Stimulated activated CD8-positive, alpha-beta memory T cell treated with anti-CD3 and anti-CD28 coated beads, Interleukin-12 subunit alpha, Interleukin-12 subunit beta, amount 100 ng/mL, for 24 hours (primary cell): Measurements from ENCODE around the gene MED15.

Experiments used
- DNase-seq: peaks from one replicate; pipeline ENCODE4 v3.0.0-alpha.2; 2020; ENCODE audit errors: extremely low read depth

The MED15 gene

GRCh38 chr22:20552443-20553401 lies 45.3 kb downstream of the MED15 start:
- DNase-seq = no peak

- DNase-seq = no peak
Measured at GRCh38 chr22:20553947-20554741, 46.7 kb downstream of the MED15 start.

GRCh38 chr22:20554824-20555223 lies 47.4 kb downstream of the MED15 start:
- DNase-seq = no peak

DNA sequence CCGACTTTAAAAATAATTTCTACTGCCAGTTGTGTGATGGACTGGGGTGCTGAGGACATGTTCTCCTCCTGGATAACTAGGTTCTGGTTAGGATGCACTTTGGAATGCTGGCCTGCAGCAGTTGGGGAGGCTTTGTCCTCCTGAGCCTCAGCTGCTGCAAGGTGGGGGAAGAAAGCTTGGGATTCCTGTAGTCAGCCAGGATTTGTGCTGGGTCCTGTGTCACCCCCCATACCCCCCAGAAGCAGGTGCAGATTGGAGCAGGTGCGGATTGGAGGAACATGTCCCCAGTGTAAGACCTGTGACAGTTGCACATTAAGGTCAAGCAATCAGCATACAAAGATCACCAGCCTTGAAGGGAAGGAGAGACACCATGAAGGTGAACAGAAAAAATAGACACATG lies 51.1 kb downstream of the MED15 start:
- no peak for DNase-seq

DNA sequence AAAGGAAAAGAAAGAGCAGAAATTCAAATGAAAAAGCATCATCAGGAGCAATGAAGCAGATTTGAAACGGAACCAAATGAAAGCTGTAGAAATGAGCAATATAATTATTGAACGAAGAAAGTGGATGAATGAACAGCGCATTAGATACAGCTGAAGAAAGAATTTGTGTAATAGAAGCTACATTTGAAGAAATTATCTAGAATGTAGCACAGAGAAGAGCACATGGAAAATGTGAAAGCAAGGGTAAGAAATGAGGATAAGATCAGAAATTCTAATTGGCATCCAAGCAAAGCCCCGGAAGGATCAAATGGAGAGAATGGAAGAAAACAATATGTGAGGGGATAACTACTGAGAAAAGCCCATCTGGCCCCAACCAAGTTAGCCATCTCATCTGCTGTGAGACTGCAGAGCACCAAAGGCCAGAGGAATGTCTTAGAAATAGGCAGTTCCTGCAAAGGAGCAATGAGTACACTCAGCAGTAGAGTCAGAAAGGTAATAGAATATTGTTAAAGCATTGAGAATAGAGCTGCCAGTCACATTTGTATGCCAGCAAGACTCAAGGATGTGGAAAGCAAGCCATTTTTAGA lies 51.9 kb downstream of the MED15 start:
- no peak for DNase-seq

DNA sequence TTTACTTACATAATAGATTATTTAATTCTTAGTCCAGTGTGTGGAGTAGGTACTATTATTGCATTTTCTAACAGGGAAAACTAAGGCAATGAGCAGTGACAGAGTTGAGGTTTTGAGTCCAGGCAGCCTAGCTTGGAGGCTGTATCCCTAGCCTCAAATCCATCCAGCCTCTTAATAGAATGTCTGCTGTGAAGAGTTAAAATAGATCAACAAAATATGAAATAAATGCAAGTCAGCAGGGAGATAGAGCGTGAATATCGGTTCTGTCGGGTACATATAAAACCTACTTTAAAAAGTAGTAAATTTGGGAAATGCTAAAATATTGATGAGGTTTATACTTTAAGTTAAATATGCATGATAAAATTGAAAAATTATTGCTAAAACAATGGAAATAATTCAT lies 53.3 kb downstream of the MED15 start:
- no peak for DNase-seq

GRCh38 chr22:20561882-20562281 lies 54.5 kb downstream of the MED15 start:
- DNase-seq = no peak

GRCh38 chr22:20562607-20563465 lies 55.4 kb downstream of the MED15 start:
- no peak for DNase-seq

- no peak for DNase-seq
Measured at GRCh38 chr22:20563466-20563906, 56.1 kb downstream of the MED15 start.

GRCh38 chr22:20563941-20564371 lies 56.5 kb downstream of the MED15 start:
- DNase-seq = no peak

DNA sequence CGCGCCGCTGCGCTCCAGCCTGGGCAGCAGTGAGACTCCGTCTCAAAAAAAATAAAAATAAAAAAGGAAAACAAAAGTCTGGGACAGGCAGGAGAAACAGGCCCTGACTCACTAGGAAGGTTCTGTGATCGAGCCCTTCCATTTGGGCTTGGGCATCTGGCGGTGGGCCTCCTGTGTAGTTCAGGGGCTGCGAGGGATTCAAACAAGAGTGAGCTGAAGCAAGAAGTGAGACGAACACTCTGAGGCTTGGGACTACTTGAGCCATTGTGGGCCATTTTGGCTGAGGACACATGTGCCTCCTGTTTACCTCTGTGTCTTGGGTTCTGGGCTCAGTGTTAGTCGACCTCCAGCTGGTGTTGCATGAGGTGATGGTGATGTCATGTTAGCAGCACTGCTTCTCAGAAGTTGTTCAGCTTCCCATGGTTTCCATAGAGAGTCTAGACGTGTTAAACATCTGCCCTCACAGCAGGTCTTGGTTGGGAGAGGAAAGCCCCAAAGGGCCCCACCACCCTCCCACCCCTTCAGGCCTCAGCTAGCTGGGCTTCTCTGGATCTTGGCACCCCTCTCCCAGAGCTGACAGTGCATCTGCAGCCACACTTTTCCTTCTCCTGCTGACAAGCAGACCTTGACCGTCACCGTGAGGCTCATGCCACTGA lies 57.8 kb downstream of the MED15 start:
- no peak for DNase-seq

- DNase-seq = no peak
Measured at GRCh38 chr22:20565761-20566160, 58.4 kb downstream of the MED15 start.

DNA sequence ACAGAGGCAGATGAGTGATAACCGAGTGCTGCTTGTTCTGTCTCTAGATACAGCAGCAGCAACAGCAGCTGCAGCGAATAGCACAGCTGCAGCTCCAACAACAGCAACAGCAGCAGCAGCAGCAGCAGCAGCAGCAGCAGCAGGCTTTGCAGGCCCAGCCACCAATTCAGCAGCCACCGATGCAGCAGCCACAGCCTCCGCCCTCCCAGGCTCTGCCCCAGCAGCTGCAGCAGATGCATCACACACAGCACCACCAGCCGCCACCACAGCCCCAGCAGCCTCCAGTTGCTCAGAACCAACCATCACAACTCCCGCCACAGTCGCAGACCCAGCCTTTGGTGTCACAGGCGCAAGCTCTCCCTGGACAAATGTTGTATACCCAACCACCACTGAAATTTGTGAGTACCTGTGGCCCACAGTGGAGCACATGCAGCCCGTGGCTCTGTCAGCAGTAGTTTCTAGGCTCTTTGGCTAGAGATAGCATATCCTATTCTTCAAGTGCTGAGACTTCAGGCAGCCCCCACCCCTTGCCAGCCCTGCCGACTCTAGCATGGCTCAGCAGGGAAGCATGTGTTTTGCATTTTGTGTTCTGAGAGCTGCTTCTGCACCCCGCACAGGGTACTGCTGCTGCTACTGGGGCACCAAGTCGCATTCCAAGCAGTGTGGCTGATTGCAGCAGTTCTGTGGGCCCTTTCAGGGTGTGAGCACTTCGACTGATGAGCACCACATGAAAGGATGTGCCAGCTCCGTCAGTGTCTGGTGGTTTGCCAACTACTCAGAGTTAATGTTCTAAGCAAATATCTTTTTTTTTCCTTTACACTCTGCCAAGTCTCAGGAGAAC lies 59.2 kb downstream of the MED15 start:
- no peak for DNase-seq

- DNase-seq = no peak
Measured at GRCh38 chr22:20567371-20567847, 60.0 kb downstream of the MED15 start.

DNA sequence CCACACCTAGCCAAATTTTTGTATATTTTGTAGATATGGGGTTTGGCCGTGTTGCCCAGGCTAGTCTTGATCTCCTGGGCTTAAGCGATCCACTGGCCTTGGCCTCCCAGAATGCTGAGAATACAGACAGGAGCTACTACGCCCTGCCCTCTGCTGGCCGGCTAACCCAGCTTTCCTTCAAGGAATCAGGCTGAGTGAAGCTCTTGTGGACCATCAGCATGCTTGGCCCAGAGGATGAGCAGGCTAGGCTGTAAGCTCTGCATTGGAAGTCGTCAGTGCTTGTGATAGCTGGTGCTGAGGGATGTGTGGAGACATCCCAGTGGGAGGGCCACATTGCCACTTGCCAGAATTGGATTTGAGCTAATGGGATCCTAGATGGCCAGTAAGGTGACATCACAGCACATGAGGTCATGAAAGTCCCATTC lies 60.6 kb downstream of the MED15 start:
- DNase-seq = no peak

- DNase-seq = no peak
Measured at GRCh38 chr22:20568502-20569058, 61.2 kb downstream of the MED15 start.

DNA sequence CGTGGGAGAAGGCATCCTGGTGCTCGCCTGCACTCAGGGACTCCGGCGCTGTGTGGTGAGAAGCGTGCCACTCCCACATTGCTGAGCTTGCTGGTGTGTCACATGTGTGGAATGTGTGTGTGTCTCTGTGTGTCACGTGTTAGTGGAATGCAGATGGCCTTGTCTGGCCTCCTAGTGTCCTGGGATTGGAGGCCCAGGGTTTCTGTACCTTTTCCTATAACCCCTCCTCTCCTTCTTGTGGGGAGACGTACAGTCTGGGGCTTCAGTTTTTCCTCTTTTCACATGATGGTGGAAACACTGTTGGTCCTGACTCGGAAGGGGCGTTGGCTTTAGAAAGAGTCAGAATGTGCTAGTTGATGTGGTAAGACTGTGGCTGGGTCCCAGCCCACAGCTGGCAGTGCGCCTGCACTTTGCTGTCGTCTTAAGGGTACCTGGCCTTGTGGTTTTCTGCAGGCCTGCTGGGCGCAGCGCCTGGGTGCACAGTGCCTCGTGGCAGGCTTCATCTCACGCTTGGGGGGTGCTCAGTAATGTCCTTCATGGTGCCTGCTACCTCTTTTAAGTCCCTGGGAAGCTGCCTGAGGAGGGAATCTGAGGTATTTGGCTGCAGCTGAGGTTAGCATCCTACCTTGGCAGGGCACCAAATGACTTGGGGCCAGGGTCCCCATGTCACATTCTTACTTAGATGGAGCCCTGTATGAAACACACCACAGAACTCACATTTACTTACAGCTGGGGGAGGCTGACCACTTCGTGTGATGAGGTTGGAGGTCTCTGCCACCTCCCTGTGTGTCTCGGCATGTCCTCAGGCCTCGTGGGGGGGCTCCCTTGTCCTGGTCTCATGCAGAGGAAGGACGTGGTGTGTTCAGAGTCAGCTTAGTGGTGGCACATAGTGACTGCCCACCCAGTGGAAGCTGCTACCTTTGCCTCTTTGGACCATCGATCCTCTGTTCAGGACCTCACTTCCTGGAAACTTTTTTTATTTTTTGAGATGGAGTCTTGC lies 61.9 kb downstream of the MED15 start:
- peak; percentile 42 for DNase-seq

GRCh38 chr22:20571078-20571503 lies 63.7 kb downstream of the MED15 start:
- no peak for DNase-seq
